ENCODE measurements around the gene TAGLN. TPM values are rescaled to one million over a fixed set of nuclear protein-coding genes. Genes with fewer than 3 reads are reported as not detected.
A peak's percentile ranks its signal among the peaks of the same experiment; 100 is the strongest.

TAGLN gene
- total and polyA plus RNA-seq, 9 of the 15 experiments (the other 6 are each of a cell fraction or from before 2014, with no cell fraction given) = 0.21 to 4.9 (median 1.1) TPM

GRCh38 chr11:117191680-117192400, 7.3 kb upstream of the TAGLN start (continued):
- TF ChIP-seq RAD21 (CRISPR knock-in tag; conservative IDR thresholded peaks at IDR 0.05 in 1 of 2, IDR thresholded peaks at IDR 0.05 in 1 of 2) = no peak
- TF ChIP-seq CTCF (IDR thresholded peaks at IDR 0.05 in 2 of 3, conservative IDR thresholded peaks at IDR 0.05 in 1 of 3; ENCODE audit: insufficient read depth in 2 of 3, low read depth in 1 of 3, low read length in 3 of 3) = no peak
- no peak for TF ChIP-seq IRF1 (CRISPR knock-in tag; IDR thresholded peaks at IDR 0.05; ENCODE audit: borderline replicate concordance)
- no peak for TF ChIP-seq NFIC (IDR thresholded peaks at IDR 0.05)
- TF ChIP-seq IFI16 (CRISPR knock-in tag; IDR thresholded peaks at IDR 0.05) = no peak
- TF ChIP-seq ZNF77 (CRISPR knock-in tag; IDR thresholded peaks at IDR 0.05) = no peak
- TF ChIP-seq ZSCAN29 (IDR thresholded peaks at IDR 0.05) = no peak
- peak; percentile 36 for TF ChIP-seq POLR2G (IDR thresholded peaks at IDR 0.05; ENCODE audit: low read depth, low read length)
- TF ChIP-seq BRD4 (IDR thresholded peaks at IDR 0.05) = no peak

Measured in K562 (cell line).